GM19468 (cell line): ENCODE measurements around the gene RAB3B.
"Not testable (repeated sequence)": the region's sequence is repeated elsewhere in the genome, so short reads cannot be mapped to it uniquely, and the experiment has no call there.

Source experiments
- ATAC-seq: cut with Tn5 transposase; IDR thresholded peaks from one replicate; pipeline ENCODE4 v1.9.1; 2021; ENCODE audit warnings: mild to moderate bottlenecking, moderate library complexity, moderate number of reproducible peaks; ENCODE audit not compliant: unreplicated experiment; ENCODE audit errors: extremely low read depth

RAB3B gene

GRCh38 chr1:51878308-51878615 lies 112.2 kb downstream of the RAB3B start:
- no peak for ATAC-seq

DNA sequence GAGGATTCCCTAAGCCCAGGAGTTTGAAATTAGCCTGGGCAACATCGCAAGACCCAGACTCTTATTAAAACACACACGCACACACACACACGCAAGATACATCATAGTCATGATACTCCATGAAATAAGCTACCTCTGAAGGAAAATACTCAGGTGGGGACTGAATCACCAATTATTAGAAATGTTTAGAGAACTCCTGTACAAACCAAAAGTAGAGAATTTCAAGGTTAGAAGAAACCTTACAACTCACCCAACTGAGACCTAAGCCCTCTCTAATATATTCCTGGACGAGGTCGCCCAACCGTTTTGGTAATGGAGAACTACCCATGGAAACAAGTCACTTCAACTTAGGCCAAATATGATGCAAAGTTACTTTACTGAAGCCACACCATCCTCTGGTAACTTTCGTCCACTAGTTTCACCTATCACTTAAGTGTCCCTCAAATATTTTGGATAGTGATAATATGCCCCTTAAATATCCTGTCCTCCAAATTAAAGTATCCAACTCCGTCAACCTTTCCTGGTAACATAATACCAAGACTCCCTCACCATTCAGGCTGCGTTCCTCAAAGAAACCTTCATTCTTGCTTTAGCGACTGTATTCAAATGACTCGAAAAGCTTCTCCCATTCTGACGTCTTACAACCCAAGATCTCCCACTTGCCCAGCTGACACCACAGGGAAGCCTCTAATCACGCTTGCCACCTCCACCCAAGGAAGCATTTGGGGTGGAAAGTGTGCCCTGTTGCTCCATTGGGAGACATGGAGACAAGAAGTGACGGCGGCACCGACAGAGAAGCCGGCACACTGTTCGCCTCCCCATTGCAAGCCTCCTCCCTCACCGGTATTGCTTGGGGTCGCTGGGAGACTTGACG lies 112.8 kb downstream of the RAB3B start:
- no peak for ATAC-seq

DNA sequence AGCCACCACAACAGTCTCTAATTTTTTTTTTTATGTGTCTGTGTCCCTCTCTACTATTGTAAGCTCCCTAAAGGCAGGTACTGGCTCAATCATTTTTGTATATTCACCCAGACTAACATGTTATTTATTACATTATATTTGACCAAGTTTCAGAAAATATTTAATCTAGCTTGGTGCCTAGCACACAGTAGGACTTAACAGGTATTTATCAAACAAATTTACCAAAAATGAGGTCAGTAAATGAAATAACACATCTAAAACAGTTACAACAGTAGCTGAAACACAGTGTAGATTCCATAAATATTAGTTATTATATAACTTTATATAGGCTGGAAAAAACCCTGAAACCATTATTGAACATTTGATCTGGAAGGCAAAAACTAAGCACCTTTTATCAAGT lies 114.7 kb downstream of the RAB3B start:
- ATAC-seq, result no peak

DNA sequence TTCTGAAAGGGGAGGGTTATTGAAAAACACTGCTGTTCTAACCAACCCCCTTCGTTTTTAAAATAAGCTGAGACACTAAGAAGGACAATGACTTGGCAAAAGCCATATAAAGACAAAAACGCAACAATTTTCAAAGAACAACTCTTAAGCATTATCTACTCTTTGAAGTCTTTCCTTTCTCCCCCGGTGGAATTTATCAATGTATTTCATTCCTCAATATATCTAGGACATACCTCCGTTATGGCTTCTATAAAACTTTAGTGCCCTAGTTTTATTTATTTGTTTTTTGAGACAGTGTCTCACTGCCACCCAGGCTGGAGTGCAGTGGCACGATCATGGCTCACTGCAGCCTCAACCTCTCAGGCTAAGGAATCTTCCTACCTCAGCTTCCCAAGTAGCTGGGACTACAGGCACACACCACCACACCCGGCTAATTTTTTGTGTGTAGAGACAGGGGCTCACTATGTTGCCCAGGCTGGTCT lies 115.2 kb downstream of the RAB3B start:
- no peak for ATAC-seq

- ATAC-seq, result not testable (repeated sequence)
Measured at GRCh38 chr1:51873270-51873669, 117.2 kb downstream of the RAB3B start.

GRCh38 chr1:51871351-51871975 lies 119.0 kb downstream of the RAB3B start:
- no peak for ATAC-seq

- ATAC-seq, result no peak
Measured at GRCh38 chr1:51870603-51871350, 119.7 kb downstream of the RAB3B start.

DNA sequence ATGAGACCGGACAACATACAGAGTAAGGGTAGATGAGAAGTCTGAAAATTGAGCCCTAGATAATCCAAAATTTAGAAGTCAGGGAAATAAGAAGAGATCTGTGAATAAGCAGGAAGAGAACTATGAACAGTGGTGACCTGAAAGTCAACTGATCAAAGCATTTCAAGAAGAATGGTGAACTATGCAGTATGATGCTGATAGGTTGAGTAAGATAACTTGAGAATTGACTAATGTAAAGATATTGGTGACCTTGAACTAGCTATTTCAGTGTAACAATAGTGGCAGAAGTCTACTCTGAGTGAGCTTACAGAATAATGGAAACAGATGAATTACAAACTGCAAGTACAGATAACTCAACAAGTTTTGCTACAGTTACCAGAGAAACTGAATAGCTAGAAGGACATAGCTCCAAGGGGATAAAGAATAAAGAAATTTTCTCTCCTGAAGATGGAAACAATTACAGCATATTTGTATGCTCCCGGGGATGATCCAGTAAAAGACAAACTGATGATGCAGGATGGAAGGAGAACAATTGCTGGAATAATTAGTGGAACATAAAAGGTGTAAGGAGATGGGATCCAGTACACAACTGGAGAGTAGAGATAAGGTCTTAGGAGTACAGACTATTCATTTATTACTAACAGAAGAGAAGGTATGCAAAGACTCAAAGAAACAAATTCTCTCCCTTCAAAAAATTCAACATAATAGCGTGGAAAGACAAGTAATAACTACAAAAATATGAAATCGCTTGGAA lies 122.8 kb downstream of the RAB3B start:
- no peak for ATAC-seq

GRCh38 chr1:51863384-51863783 lies 127.1 kb downstream of the RAB3B start:
- ATAC-seq, result no peak

DNA sequence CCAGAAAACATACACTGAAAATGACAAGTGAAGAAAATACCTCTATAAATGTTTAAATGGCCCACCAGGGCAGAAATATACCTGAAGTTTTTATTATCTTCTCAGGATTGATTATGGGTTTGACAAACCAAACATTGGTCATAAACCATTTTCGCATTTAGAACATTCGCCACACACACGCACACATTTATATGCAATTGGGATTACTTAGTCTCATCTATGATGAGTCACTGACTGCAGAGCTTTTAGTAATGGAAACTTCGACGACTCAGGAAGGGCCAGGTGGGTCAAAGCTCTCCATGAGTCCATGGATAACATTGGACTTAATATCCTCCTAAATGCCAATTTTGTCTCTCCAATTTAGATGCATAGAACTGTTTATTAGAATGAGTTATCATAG lies 128.8 kb downstream of the RAB3B start:
- ATAC-seq, result no peak

GRCh38 chr1:51859735-51860134 lies 130.8 kb downstream of the RAB3B start:
- ATAC-seq, result no peak

DNA sequence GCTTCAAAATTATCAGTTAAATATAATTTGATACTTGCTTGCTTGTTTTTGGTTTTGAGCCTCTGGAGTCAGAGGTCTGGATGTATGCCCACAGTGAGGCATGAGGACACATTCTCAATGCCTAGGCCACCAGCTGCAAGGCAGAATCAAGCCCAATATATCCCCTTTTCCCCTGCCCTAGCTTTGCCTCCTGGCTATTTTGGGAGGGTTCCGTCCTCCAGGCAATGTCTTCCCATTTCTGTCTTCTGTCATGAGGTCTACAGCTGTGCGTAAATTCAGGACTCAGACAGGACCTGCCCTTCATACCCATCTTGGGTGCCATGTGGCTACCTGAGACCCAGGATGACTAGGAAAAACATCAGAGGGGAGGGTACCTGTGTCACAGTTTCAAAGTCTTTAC lies 131.2 kb downstream of the RAB3B start:
- ATAC-seq, result no peak

- ATAC-seq, result no peak
Measured at GRCh38 chr1:51858892-51859291, 131.6 kb downstream of the RAB3B start.
